ENCODE results near the gene HECA. TPM values are rescaled to one million over a fixed set of nuclear protein-coding genes. Genes with fewer than 3 reads are reported as not detected.

HECA gene
- total RNA-seq, 1 experiment from 2014 or later: 10.7 TPM

DNA sequence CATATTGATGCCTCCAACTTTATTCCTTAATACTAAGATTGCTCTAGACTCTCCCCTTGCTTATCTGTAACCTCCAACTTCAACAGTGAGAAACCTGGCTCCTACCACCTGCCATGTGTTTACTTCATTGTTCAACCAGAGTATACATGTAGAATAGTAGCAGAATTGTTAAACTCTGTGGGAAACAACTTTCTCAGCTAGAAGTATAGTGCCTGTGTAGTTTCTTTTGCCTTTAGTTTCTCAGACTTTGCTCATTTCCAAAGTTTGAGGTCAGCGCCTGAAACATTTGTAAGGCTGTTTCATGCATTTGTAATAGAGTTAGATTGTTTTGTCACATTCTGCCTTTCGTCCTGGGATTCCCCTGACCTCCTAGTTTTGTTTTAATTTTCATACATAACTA is 34.9 kb upstream of the HECA start:
- intact Hi-C loops (cut with micrococcal nuclease): no loop called here

DNA sequence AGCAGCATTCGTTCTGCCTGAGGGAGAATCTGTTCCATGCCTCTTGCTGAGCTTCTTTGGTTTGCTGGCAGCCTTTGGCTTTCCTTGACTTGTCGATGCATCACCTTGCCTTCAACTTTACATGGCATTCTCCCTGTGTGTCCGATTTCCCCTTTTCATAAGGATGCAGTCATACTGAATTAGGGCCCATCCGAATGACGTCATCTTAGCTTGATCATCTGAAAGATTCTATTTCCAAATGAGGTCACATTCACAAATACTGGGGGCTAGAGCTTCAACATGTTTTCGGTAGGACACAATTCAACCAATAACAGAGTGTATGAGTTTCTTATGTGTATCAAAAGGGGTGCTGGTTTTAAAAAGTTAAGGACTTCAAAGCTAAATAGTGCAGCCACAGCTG is 27.8 kb upstream of the HECA start:
- BruUV-seq (replicated peaks): no TSS peak
- no peak overlapping the region for H3K4me3 ChIP-seq (replicated peaks in 1 of 2; ENCODE audit: low read depth in 1 of 2, low read length in 2 of 2)
- no peaks in the 10 kb centered on the region for H3K36me3 ChIP-seq (ENCODE audit: control insufficient read depth in 1 of 2, insufficient read depth in 2 of 2, low read length in 2 of 2)
- DNase-seq (ENCODE audit: low read depth, low spot score): no peak
- ChIA-PET POLR2A (no interaction called here), CTCF (interaction anchor here (1.3 kb wide), 1 partner anchor 257 kb away, joined by 3 read pairs; no protein-coding TSS in a partner anchor), RAD21 (ENCODE audit: low non-redundant PET in 1 of 2, low total read pairs in 2 of 2, uncharacterized antibody in 2 of 2, unreplicated experiment in 2 of 2) (no interaction called here)
- no peak for ATAC-seq
- no peaks in the 10 kb centered on the region for H3K9me2 ChIP-seq (ENCODE audit: insufficient read depth)
- intact Hi-C loops (cut with micrococcal nuclease): no loop called here
- no peak overlapping the region for H2AFZ ChIP-seq (ENCODE audit: low read depth, low read length, poor library complexity, severe bottlenecking)
- H3K79me2 ChIP-seq (ENCODE audit: insufficient read depth, low read length): no peaks in the 10 kb centered on the region
- no peak overlapping the region for H3K9ac ChIP-seq (ENCODE audit: low read length)
- no peak overlapping the region for H3K27ac ChIP-seq (ENCODE audit: low read depth, low read length)
- no peaks in the 10 kb centered on the region for H3K4me1 ChIP-seq (ENCODE audit: control insufficient read depth in 1 of 2, insufficient read depth in 2 of 2, low read length in 2 of 2)
- no peaks in the 10 kb centered on the region for H3K27me3 ChIP-seq (ENCODE audit: insufficient read depth, low read length)
- no peaks in the 10 kb centered on the region for H3K9me3 ChIP-seq (ENCODE audit: control insufficient read depth in 1 of 2, insufficient read depth in 1 of 2, low read depth in 1 of 2, low read length in 2 of 2)
- TF ChIP-seq, protein P1, sequence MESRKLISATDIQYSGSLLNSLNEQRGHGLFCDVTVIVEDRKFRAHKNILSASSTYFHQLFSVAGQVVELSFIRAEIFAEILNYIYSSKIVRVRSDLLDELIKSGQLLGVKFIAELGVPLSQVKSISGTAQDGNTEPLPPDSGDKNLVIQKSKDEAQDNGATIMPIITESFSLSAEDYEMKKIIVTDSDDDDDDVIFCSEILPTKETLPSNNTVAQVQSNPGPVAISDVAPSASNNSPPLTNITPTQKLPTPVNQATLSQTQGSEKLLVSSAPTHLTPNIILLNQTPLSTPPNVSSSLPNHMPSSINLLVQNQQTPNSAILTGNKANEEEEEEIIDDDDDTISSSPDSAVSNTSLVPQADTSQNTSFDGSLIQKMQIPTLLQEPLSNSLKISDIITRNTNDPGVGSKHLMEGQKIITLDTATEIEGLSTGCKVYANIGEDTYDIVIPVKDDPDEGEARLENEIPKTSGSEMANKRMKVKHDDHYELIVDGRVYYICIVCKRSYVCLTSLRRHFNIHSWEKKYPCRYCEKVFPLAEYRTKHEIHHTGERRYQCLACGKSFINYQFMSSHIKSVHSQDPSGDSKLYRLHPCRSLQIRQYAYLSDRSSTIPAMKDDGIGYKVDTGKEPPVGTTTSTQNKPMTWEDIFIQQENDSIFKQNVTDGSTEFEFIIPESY (IDR thresholded peaks at IDR 0.05; ENCODE audit: extremely low read depth, insufficient replicate concordance, low read length): no peak
- TF ChIP-seq, protein P2, sequence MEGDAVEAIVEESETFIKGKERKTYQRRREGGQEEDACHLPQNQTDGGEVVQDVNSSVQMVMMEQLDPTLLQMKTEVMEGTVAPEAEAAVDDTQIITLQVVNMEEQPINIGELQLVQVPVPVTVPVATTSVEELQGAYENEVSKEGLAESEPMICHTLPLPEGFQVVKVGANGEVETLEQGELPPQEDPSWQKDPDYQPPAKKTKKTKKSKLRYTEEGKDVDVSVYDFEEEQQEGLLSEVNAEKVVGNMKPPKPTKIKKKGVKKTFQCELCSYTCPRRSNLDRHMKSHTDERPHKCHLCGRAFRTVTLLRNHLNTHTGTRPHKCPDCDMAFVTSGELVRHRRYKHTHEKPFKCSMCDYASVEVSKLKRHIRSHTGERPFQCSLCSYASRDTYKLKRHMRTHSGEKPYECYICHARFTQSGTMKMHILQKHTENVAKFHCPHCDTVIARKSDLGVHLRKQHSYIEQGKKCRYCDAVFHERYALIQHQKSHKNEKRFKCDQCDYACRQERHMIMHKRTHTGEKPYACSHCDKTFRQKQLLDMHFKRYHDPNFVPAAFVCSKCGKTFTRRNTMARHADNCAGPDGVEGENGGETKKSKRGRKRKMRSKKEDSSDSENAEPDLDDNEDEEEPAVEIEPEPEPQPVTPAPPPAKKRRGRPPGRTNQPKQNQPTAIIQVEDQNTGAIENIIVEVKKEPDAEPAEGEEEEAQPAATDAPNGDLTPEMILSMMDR (IDR thresholded peaks at IDR 0.05 in 2 of 3, conservative IDR thresholded peaks at IDR 0.05 in 1 of 3; ENCODE audit: borderline replicate concordance in 1 of 3, insufficient read depth in 1 of 3, low read depth in 2 of 3, low read length in 2 of 3): no peak
- TF ChIP-seq EGR1 (IDR thresholded peaks at IDR 0.05; ENCODE audit: low read depth): no peak
- TF ChIP-seq EZH2 (IDR thresholded peaks at IDR 0.05): no peak
- TF ChIP-seq RAD21 (IDR thresholded peaks at IDR 0.05; ENCODE audit: low read depth): no peak
- no peak for TF ChIP-seq SP1 (IDR thresholded peaks at IDR 0.05; ENCODE audit: low read depth)
- TF ChIP-seq SIN3A (IDR thresholded peaks at IDR 0.05; ENCODE audit: low read depth): no peak
- no peak for TF ChIP-seq POLR2A (IDR thresholded peaks at IDR 0.05; ENCODE audit: borderline replicate concordance, extremely low read depth, insufficient read depth, insufficient read length)
- TF ChIP-seq ELF1 (IDR thresholded peaks at IDR 0.05; ENCODE audit: borderline replicate concordance, low read depth): no peak
- TF ChIP-seq EZH2phosphoT487 (IDR thresholded peaks at IDR 0.05; ENCODE audit: borderline replicate concordance): no peak
- TF ChIP-seq, protein P3, sequence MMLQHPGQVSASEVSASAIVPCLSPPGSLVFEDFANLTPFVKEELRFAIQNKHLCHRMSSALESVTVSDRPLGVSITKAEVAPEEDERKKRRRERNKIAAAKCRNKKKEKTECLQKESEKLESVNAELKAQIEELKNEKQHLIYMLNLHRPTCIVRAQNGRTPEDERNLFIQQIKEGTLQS (IDR thresholded peaks at IDR 0.05): no peak
- TF ChIP-seq ZFX (IDR thresholded peaks at IDR 0.05): no peak
- TF ChIP-seq ZNF274 (IDR thresholded peaks at IDR 0.05; ENCODE audit: low read depth, low read length): no peak
- TF ChIP-seq POLR2AphosphoS5 (IDR thresholded peaks at IDR 0.05; ENCODE audit: low read depth, low read length): no peak
- TF ChIP-seq CBX3 (IDR thresholded peaks at IDR 0.05; ENCODE audit: low read depth): no peak
- TF ChIP-seq CEBPB (IDR thresholded peaks at IDR 0.05; ENCODE audit: low read depth): no peak
- no peak overlapping the region for H3K4me2 ChIP-seq (ENCODE audit: low read length)
- no peaks in the 10 kb centered on the region for H4K20me1 ChIP-seq (ENCODE audit: insufficient read depth)

More for the DNA sequence above, 34.9 kb upstream of the HECA start:
- Histone ChIP-seq H3K4me1 (ENCODE audit: control insufficient read depth in 1 of 2, insufficient read depth in 2 of 2, low read length in 2 of 2) (no peaks in the 10 kb centered on the region), H3K4me3 (replicated peaks in 1 of 2; ENCODE audit: low read depth in 1 of 2, low read length in 2 of 2) (no peak overlapping the region), H3K9me2 (ENCODE audit: insufficient read depth) (no peaks in the 10 kb centered on the region), H3K36me3 (ENCODE audit: control insufficient read depth in 1 of 2, insufficient read depth in 2 of 2, low read length in 2 of 2) (no peaks in the 10 kb centered on the region), H3K4me2 (ENCODE audit: low read length) (no peak overlapping the region), H3K79me2 (ENCODE audit: insufficient read depth, low read length) (no peaks in the 10 kb centered on the region), H3K27me3 (ENCODE audit: insufficient read depth, low read length) (no peaks in the 10 kb centered on the region), H3K9ac (ENCODE audit: low read length) (no peak overlapping the region), H2AFZ (ENCODE audit: low read depth, low read length, poor library complexity, severe bottlenecking) (no peak overlapping the region), H3K27ac (ENCODE audit: low read depth, low read length) (no peak overlapping the region), H3K9me3 (ENCODE audit: control insufficient read depth in 1 of 2, insufficient read depth in 1 of 2, low read depth in 1 of 2, low read length in 2 of 2) (no peaks in the 10 kb centered on the region), H4K20me1 (ENCODE audit: insufficient read depth) (no peaks in the 10 kb centered on the region)
- RAD21 ChIA-PET (ENCODE audit: low non-redundant PET in 1 of 2, low total read pairs in 2 of 2, uncharacterized antibody in 2 of 2, unreplicated experiment in 2 of 2): no interaction called here
- BruUV-seq (replicated peaks): no TSS peak
- ATAC-seq: no peak
- POLR2A ChIA-PET: no interaction called here
- CTCF ChIA-PET: no interaction called here
- no peak for DNase-seq (ENCODE audit: low read depth, low spot score)
- TF ChIP-seq EGR1 (IDR thresholded peaks at IDR 0.05; ENCODE audit: low read depth) (no peak), RAD21 (IDR thresholded peaks at IDR 0.05; ENCODE audit: low read depth) (no peak)

Data from HCT116 (cell line).